Trophoblast cell (in vitro differentiated cells and primary cell): ENCODE data around the gene SKP2. TPM values are rescaled to one million over a fixed set of nuclear protein-coding genes. Genes with fewer than 3 reads are reported as not detected.

ENCODE experiments used
- DNase-seq, 2 donors: peaks; one replicate each; pipeline ENCODE4 v3.0.0-alpha.2; 2016
- H2AFZ ChIP-seq: 2 replicates; pipeline ENCODE4 v1.6.1; 2013; ENCODE audit warnings: low read length, moderate library complexity, mild to moderate bottlenecking; ENCODE audit not compliant: insufficient read depth, poor library complexity
- H2AK5ac ChIP-seq: 2 replicates; pipeline ENCODE4 v1.6.1; 2013; ENCODE audit warnings: mild to moderate bottlenecking, low read length
- H2BK120ac ChIP-seq: 2 replicates; pipeline ENCODE4 v1.6.1; 2013; ENCODE audit warnings: low read length, mild to moderate bottlenecking, moderate library complexity; ENCODE audit not compliant: insufficient read depth, poor library complexity
- H2BK12ac ChIP-seq: 2 replicates; pipeline ENCODE4 v1.6.1; 2013; ENCODE audit warnings: mild to moderate bottlenecking, low read length, moderate library complexity
- H2BK5ac ChIP-seq: 2 replicates; pipeline ENCODE4 v1.6.1; 2013; ENCODE audit warnings: low read length, low read depth, moderate library complexity, mild to moderate bottlenecking; ENCODE audit not compliant: poor library complexity
- H3K14ac ChIP-seq: 2 replicates; pipeline ENCODE4 v1.6.1; 2013; ENCODE audit warnings: mild to moderate bottlenecking, low read length
- H3K18ac ChIP-seq: 2 replicates; pipeline ENCODE4 v1.6.1; 2013; ENCODE audit warnings: mild to moderate bottlenecking, low read length
- H3K23ac ChIP-seq: 2 replicates; pipeline ENCODE4 v1.6.1; 2013; ENCODE audit warnings: low read length
- H3K27ac ChIP-seq: 2 replicates; pipeline ENCODE4 v1.5.1; 2013; ENCODE audit warnings: low read depth, mild to moderate bottlenecking, inconsistent platforms, low read length, moderate library complexity
- H3K27me3 ChIP-seq: 2 replicates; pipeline ENCODE4 v1.6.1; 2013; ENCODE audit warnings: inconsistent platforms, mild to moderate bottlenecking, low read length, moderate library complexity; ENCODE audit not compliant: insufficient read depth
- H3K36me3 ChIP-seq, 2 experiments: 1 replicate in 1 of 2; 2 replicates in 1 of 2; pipeline ENCODE4 v1.6.1; 2013; ENCODE audit warnings: low read length in 2 of 2, mild to moderate bottlenecking in 2 of 2, moderate library complexity in 1 of 2; ENCODE audit not compliant: insufficient read depth in 2 of 2, control insufficient read depth in 1 of 2
- H3K4ac ChIP-seq: 2 replicates; pipeline ENCODE4 v1.6.1; 2013; ENCODE audit warnings: low read depth, mild to moderate bottlenecking, low read length, moderate library complexity
- H3K4me1 ChIP-seq, 2 experiments: 1 replicate in 1 of 2; 2 replicates in 1 of 2; pipeline ENCODE4 v1.6.1; 2013; ENCODE audit warnings: low read length in 2 of 2, mild to moderate bottlenecking in 2 of 2, moderate library complexity in 1 of 2; ENCODE audit not compliant: insufficient read depth in 2 of 2, control insufficient read depth in 1 of 2
- H3K4me2 ChIP-seq: 2 replicates; pipeline ENCODE4 v1.6.1; 2013; ENCODE audit warnings: inconsistent platforms, mild to moderate bottlenecking, low read length, moderate library complexity
- H3K4me3 ChIP-seq: 2 replicates; pipeline ENCODE4 v1.5.1; 2013; ENCODE audit warnings: mild to moderate bottlenecking, low read depth, low read length, inconsistent platforms
- H3K79me1 ChIP-seq: one replicate; pipeline ENCODE4 v1.6.1; 2013; ENCODE audit warnings: low read length
- H3K79me2 ChIP-seq: 2 replicates; pipeline ENCODE4 v1.6.1; 2013; ENCODE audit warnings: low read length, mild to moderate bottlenecking; ENCODE audit not compliant: control insufficient read depth, insufficient read depth, poor library complexity
- H3K9ac ChIP-seq: 2 replicates; pipeline ENCODE4 v1.6.1; 2013; ENCODE audit warnings: mild to moderate bottlenecking, low read length
- H3K9me3 ChIP-seq: 2 replicates; pipeline ENCODE4 v1.6.1; 2013; ENCODE audit warnings: low read depth, mild to moderate bottlenecking, control low read depth, inconsistent platforms, low read length; ENCODE audit not compliant: insufficient read depth
- H4K12ac ChIP-seq: 2 replicates; pipeline ENCODE4 v1.6.1; 2013; ENCODE audit warnings: low read depth, mild to moderate bottlenecking, low read length, moderate library complexity
- H4K8ac ChIP-seq: 2 replicates; pipeline ENCODE4 v1.6.1; 2013; ENCODE audit warnings: low read depth, mild to moderate bottlenecking, low read length, moderate library complexity
- H4K91ac ChIP-seq: one replicate; pipeline ENCODE4 v1.6.1; 2013; ENCODE audit warnings: low read depth, mild to moderate bottlenecking, low read length, moderate library complexity
- WGBS: extraction: QIAGEN DNeasy Blood & Tissue Kit; methylation state at CpG from one replicate; pipeline ENCODE4 v1.1.7; 2013; ENCODE audit warnings: missing lambda C conversion rate; ENCODE audit not compliant: insufficient read length, insufficient coverage; ENCODE audit errors: extremely low coverage; 5-methylcytosine and 5-hydroxymethylcytosine counted together
- polyA plus RNA-seq: library from polyadenylated mRNA; stranded (reverse); fragments of 200-250 nt; gene quantifications from 2 replicates; pipeline ENCODE4 v1.2.3, GENCODE V29; 2013

The SKP2 gene
- polyA plus RNA-seq, result 111 and 112 TPM in 2 replicates

- H3K27ac ChIP-seq, result peak within 1 kb of the TSS; percentile 63
- H3K23ac ChIP-seq, result no peak within 1 kb of the TSS
- peak within 1 kb of the TSS; percentile 65 for H4K91ac ChIP-seq
- H3K9me3 ChIP-seq, result no peaks in the 10 kb centered on the region
- peaks cover 18 to 22% of the 10 kb centered on the region in 2 experiments for H3K4me1 ChIP-seq
- no CpG with 5 or more reads among the region's 81 CpGs for WGBS
- H4K8ac ChIP-seq, result peak within 1 kb of the TSS; percentile 55
- peak within 1 kb of the TSS; percentile 84 for H3K4me2 ChIP-seq
- peak within 1 kb of the TSS; percentile 79 for H2BK120ac ChIP-seq
- H3K79me1 ChIP-seq, result peaks cover 24% of the 10 kb centered on the region
- peak within 1 kb of the TSS; percentile 92 for H3K9ac ChIP-seq
- peak within 1 kb of the TSS; percentile 49 for H4K12ac ChIP-seq
- H3K27me3 ChIP-seq, result no peaks in the 10 kb centered on the region
- H2BK12ac ChIP-seq, result no peak within 1 kb of the TSS
- H3K14ac ChIP-seq, result peak within 1 kb of the TSS; percentile 47
- H3K36me3 ChIP-seq, result peaks cover 4 to 7% of the 10 kb centered on the region in 2 experiments
- H3K4ac ChIP-seq, result peak within 1 kb of the TSS; percentile 42
- H2AK5ac ChIP-seq, result no peak within 1 kb of the TSS
- peak; percentile 99 for DNase-seq
- H2AFZ ChIP-seq, result peak within 1 kb of the TSS; percentile 86
- peak within 1 kb of the TSS; percentile 95 for H3K4me3 ChIP-seq
- H2BK5ac ChIP-seq, result peak within 1 kb of the TSS; percentile 74
- peaks cover 10% of the 10 kb centered on the region for H3K79me2 ChIP-seq
- H3K18ac ChIP-seq, result peak within 1 kb of the TSS; percentile 25
These were observed at the start of gene SKP2, which contains the start of gene LMBRD2 for GRCh38 chr5:36151434-36152323. Gene SKP2, plus strand, starts transcription at chr5:36152111. Its CDS starts 152 bp downstream, at chr5:36152263. Gene LMBRD2, minus strand, starts transcription at chr5:36151887. Its CDS starts 8,538 bp downstream, at chr5:36143349.

DNA sequence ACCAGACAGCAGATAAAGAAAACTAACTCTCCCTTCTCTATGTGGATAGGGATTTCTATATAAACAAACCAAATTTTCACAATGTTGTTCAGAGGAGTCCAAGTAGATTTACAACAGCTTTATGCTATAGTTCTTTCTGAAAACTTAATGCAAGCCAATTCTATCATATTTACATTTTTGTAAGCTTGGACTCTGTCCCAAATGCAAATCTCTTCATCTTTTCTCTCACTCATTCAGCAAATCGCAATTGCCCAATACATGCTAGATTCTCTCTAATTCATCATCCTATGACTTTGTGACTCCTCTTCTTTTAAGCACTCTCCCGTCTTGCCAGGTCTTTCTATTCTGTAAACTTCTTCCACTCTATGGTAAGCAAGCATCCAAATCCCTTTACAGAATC, 46.1 kb upstream of the SKP2 start:
- H3K36me3 ChIP-seq, result no peaks in the 10 kb centered on the region
- no peak overlapping the region for H3K4me3 ChIP-seq
- no peak overlapping the region for H3K23ac ChIP-seq
- H3K27me3 ChIP-seq, result no peaks in the 10 kb centered on the region
- H4K8ac ChIP-seq, result no peak overlapping the region
- no peaks in the 10 kb centered on the region for H3K9me3 ChIP-seq
- no peak overlapping the region for H4K91ac ChIP-seq
- no peak overlapping the region for H2BK120ac ChIP-seq
- H2AFZ ChIP-seq, result no peak overlapping the region
- H3K79me2 ChIP-seq, result no peaks in the 10 kb centered on the region
- no CpG with 5 or more reads among the region's 2 CpGs for WGBS
- no peak overlapping the region for H2BK12ac ChIP-seq
- no peak overlapping the region for H4K12ac ChIP-seq
- no peak overlapping the region for H3K4ac ChIP-seq
- H3K4me1 ChIP-seq, result no peaks in the 10 kb centered on the region
- no peak for DNase-seq
- H3K79me1 ChIP-seq, result no peaks in the 10 kb centered on the region
- H2AK5ac ChIP-seq, result no peak overlapping the region
- no peak overlapping the region for H3K4me2 ChIP-seq
- H3K9ac ChIP-seq, result no peak overlapping the region
- no peak overlapping the region for H3K14ac ChIP-seq
- H3K27ac ChIP-seq, result no peak overlapping the region
- no peak overlapping the region for H3K18ac ChIP-seq
- H2BK5ac ChIP-seq, result no peak overlapping the region

DNA sequence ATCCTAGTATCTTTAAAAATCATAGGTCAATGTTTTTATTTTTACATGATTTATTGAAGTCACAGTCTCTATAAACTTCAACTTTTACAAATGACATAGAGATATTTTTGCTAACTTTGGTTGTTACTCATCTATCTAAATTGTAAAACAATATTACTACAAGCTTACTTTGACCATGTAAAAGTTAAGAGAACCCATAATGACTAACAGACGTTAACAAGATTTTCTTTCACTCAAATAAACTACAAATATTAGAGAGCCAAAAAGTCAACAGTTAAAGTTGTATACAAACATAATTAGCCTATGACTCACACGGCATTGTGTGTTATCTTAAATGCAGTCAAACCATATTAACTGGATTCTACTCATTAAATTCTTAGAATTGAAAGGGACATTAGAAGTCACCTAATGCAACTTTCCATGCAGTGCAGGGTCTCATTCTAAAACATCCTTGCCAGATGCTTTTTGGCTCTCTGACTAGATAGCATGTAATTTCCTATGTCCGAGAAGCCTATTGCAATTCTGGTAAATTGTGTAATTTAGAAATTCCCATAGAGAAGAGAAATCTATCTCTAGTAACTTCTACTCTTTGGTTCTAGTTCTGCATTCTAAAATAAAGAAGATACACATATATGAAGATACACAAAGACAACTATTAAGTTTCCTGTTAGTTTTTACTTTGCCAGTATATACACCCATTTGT, 43.0 kb upstream of the SKP2 start:
- no peak overlapping the region for H3K14ac ChIP-seq
- H3K4me1 ChIP-seq, result no peaks in the 10 kb centered on the region
- no peak overlapping the region for H2AK5ac ChIP-seq
- no peak overlapping the region for H3K4me3 ChIP-seq
- H3K27me3 ChIP-seq, result no peaks in the 10 kb centered on the region
- H3K9me3 ChIP-seq, result no peaks in the 10 kb centered on the region
- no peak overlapping the region for H2BK12ac ChIP-seq
- no peak overlapping the region for H3K18ac ChIP-seq
- WGBS, result no CpG with 5 or more reads among the region's 3 CpGs
- H4K91ac ChIP-seq, result no peak overlapping the region
- H3K4ac ChIP-seq, result no peak overlapping the region
- H3K36me3 ChIP-seq, result no peaks in the 10 kb centered on the region
- no peak overlapping the region for H4K12ac ChIP-seq
- no peak overlapping the region for H4K8ac ChIP-seq
- no peak overlapping the region for H3K27ac ChIP-seq
- no peak overlapping the region for H2BK120ac ChIP-seq
- H3K9ac ChIP-seq, result no peak overlapping the region
- no peak overlapping the region for H2AFZ ChIP-seq
- H3K4me2 ChIP-seq, result no peak overlapping the region
- H3K79me1 ChIP-seq, result no peaks in the 10 kb centered on the region
- no peak overlapping the region for H3K23ac ChIP-seq
- DNase-seq, result no peak
- no peak overlapping the region for H2BK5ac ChIP-seq
- no peaks in the 10 kb centered on the region for H3K79me2 ChIP-seq

- Histone ChIP-seq H3K79me1 (no peaks in the 10 kb centered on the region), H4K12ac (no peak overlapping the region), H2BK5ac (no peak overlapping the region), H3K36me3 (no peaks in the 10 kb centered on the region), H3K4me2 (no peak overlapping the region), H3K79me2 (no peaks in the 10 kb centered on the region), H3K27ac (no peak overlapping the region), H2AK5ac (no peak overlapping the region), H3K4me3 (no peak overlapping the region), H3K18ac (no peak overlapping the region), H4K8ac (no peak overlapping the region), H2BK120ac (no peak overlapping the region), H4K91ac (no peak overlapping the region), H3K4ac (no peak overlapping the region), H3K9ac (no peak overlapping the region), H3K9me3 (no peaks in the 10 kb centered on the region), H3K14ac (no peak overlapping the region), H3K27me3 (no peaks in the 10 kb centered on the region), H2AFZ (no peak overlapping the region), H3K4me1 (no peaks in the 10 kb centered on the region), H3K23ac (no peak overlapping the region), H2BK12ac (no peak overlapping the region)
- no CpG with 5 or more reads among the region's 1 CpG for WGBS
- no peak for DNase-seq
These were observed 40.7 kb upstream of the SKP2 start for GRCh38 chr5:36111238-36111637.
